ENCODE results near the gene AFF3.

- TF ChIP-seq POLR2A (IDR thresholded peaks at IDR 0.05; ENCODE audit: borderline replicate concordance, extremely low read depth, insufficient read depth, insufficient read length) (no peak), ELF1 (IDR thresholded peaks at IDR 0.05; ENCODE audit: borderline replicate concordance, low read depth) (no peak), SRF (IDR thresholded peaks at IDR 0.05; ENCODE audit: low read depth) (no peak), MAX (IDR thresholded peaks at IDR 0.05) (no peak), YY1 (IDR thresholded peaks at IDR 0.05; ENCODE audit: extremely low read depth, insufficient replicate concordance, low read depth, low read length) (no peak), POLR2AphosphoS5 (IDR thresholded peaks at IDR 0.05; ENCODE audit: low read depth, low read length) (no peak), CBX3 (IDR thresholded peaks at IDR 0.05; ENCODE audit: low read depth) (no peak), TCF7L2 (IDR thresholded peaks at IDR 0.05; ENCODE audit: borderline replicate concordance, extremely low read depth, insufficient read depth, insufficient read length) (no peak), EZH2phosphoT487 (IDR thresholded peaks at IDR 0.05; ENCODE audit: borderline replicate concordance) (no peak)
- TF ChIP-seq, protein P1, sequence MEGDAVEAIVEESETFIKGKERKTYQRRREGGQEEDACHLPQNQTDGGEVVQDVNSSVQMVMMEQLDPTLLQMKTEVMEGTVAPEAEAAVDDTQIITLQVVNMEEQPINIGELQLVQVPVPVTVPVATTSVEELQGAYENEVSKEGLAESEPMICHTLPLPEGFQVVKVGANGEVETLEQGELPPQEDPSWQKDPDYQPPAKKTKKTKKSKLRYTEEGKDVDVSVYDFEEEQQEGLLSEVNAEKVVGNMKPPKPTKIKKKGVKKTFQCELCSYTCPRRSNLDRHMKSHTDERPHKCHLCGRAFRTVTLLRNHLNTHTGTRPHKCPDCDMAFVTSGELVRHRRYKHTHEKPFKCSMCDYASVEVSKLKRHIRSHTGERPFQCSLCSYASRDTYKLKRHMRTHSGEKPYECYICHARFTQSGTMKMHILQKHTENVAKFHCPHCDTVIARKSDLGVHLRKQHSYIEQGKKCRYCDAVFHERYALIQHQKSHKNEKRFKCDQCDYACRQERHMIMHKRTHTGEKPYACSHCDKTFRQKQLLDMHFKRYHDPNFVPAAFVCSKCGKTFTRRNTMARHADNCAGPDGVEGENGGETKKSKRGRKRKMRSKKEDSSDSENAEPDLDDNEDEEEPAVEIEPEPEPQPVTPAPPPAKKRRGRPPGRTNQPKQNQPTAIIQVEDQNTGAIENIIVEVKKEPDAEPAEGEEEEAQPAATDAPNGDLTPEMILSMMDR (IDR thresholded peaks at IDR 0.05 in 2 of 3, conservative IDR thresholded peaks at IDR 0.05 in 1 of 3; ENCODE audit: borderline replicate concordance in 1 of 3, insufficient read depth in 1 of 3, low read depth in 2 of 3, low read length in 2 of 3): no peak
These were observed 363.1 kb downstream of the AFF3 start for GRCh38 chr2:99779276-99779675.

All from HCT116 (cell line).